Neural crest cell (in vitro differentiated cells): Measurements from ENCODE around the gene LMAN2L. TPM values are rescaled to one million over a fixed set of nuclear protein-coding genes. Genes with fewer than 3 reads are reported as not detected.

ENCODE experiments used
- DNase-seq: peaks from one replicate; pipeline ENCODE4 v3.0.0; 2021; ENCODE audit warnings: low read depth, mixed read lengths, low spot score
- H3K27ac Mint-ChIP-seq: one replicate; pipeline ENCODE4 v1.8.0; 2021; ENCODE audit warnings: mild to moderate bottlenecking, mixed read lengths; ENCODE audit not compliant: unreplicated experiment
- H3K27me3 Mint-ChIP-seq: 2 replicates; pipeline ENCODE4 v1.8.0; 2021; ENCODE audit warnings: low read depth, mild to moderate bottlenecking, mixed read lengths
- H3K36me3 Mint-ChIP-seq: 2 replicates; pipeline ENCODE4 v1.8.0; 2021; ENCODE audit warnings: low read depth, mild to moderate bottlenecking, mixed read lengths
- H3K4me1 Mint-ChIP-seq: 2 replicates; pipeline ENCODE4 v1.8.0; 2021; ENCODE audit warnings: mixed read lengths
- H3K4me3 Mint-ChIP-seq: one replicate; pipeline ENCODE4 v1.8.0; 2021; ENCODE audit warnings: mild to moderate bottlenecking, mixed read lengths
- H3K9me3 Mint-ChIP-seq: 2 replicates; pipeline ENCODE4 v1.8.0; 2021; ENCODE audit warnings: mixed read lengths
- CTCF ChIP-seq: fragments of 200-600 bp; sonication (generic); conservative IDR thresholded peaks from 2 replicates; pipeline ENCODE4 v1.5.0; 2021; ENCODE audit warnings: antibody characterized with exemption, mild to moderate bottlenecking
- total RNA-seq: library from RNA; stranded (reverse); gene quantifications from 2 replicates; pipeline ENCODE4 v1.2.1, GENCODE V29; 2021

LMAN2L gene
- total RNA-seq, 1 donor from 2014 or later, result 25.8 TPM

- H3K36me3 Mint-ChIP-seq, result no peaks in the 10 kb centered on the region
- DNase-seq, result no peak
Observed at GRCh38 chr2:96770442-96771202, 30.8 kb upstream of the LMAN2L start.

GRCh38 chr2:96769814-96770213, 29.9 kb upstream of the LMAN2L start:
- Mint-ChIP-seq H3K36me3 (no peaks in the 10 kb centered on the region), H3K27me3 (no peaks in the 10 kb centered on the region), H3K27ac (no peak overlapping the region), H3K4me1 (peaks cover 5% of the 10 kb centered on the region), H3K4me3 (no peak overlapping the region), H3K9me3 (no peaks in the 10 kb centered on the region)
- TF ChIP-seq CTCF, result no peak
- no peak for DNase-seq

More at GRCh38 chr2:96770442-96771202, 30.8 kb upstream of the LMAN2L start:
- no peaks in the 10 kb centered on the region for H3K27me3 Mint-ChIP-seq
- peaks cover 5% of the 10 kb centered on the region for H3K4me1 Mint-ChIP-seq
- no peak overlapping the region for H3K4me3 Mint-ChIP-seq
- H3K9me3 Mint-ChIP-seq, result no peaks in the 10 kb centered on the region
- no peak overlapping the region for H3K27ac Mint-ChIP-seq
- no peak for TF ChIP-seq CTCF

- no peak for DNase-seq
- Mint-ChIP-seq H3K4me3 (no peak overlapping the region), H3K9me3 (no peaks in the 10 kb centered on the region), H3K27me3 (no peaks in the 10 kb centered on the region), H3K4me1 (peaks cover 19% of the 10 kb centered on the region), H3K27ac (no peak overlapping the region), H3K36me3 (no peaks in the 10 kb centered on the region)
- TF ChIP-seq CTCF, result no peak
Observed at GRCh38 chr2:96768083-96768561, 28.3 kb upstream of the LMAN2L start.

- H3K27ac Mint-ChIP-seq, result no peak overlapping the region
Observed at GRCh38 chr2:96767135-96767871, 27.4 kb upstream of the LMAN2L start.

GRCh38 chr2:96764253-96764637, 24.4 kb upstream of the LMAN2L start:
- Mint-ChIP-seq H3K4me3 (peak overlapping the region; percentile 80), H3K27me3 (no peaks in the 10 kb centered on the region), H3K9me3 (no peaks in the 10 kb centered on the region), H3K36me3 (no peaks in the 10 kb centered on the region), H3K27ac (no peak overlapping the region), H3K4me1 (peaks cover 50% of the 10 kb centered on the region)
- no peak for DNase-seq
- no peak for TF ChIP-seq CTCF

More at GRCh38 chr2:96767135-96767871, 27.4 kb upstream of the LMAN2L start:
- no peaks in the 10 kb centered on the region for H3K27me3 Mint-ChIP-seq
- DNase-seq, result no peak
- H3K4me1 Mint-ChIP-seq, result peaks cover 27% of the 10 kb centered on the region
- H3K4me3 Mint-ChIP-seq, result peak overlapping the region; percentile 15
- no peak for TF ChIP-seq CTCF
- H3K9me3 Mint-ChIP-seq, result no peaks in the 10 kb centered on the region
- H3K36me3 Mint-ChIP-seq, result no peaks in the 10 kb centered on the region
